ENCODE measurements around the gene OCRL. TPM values are rescaled to one million over a fixed set of nuclear protein-coding genes. Genes with fewer than 3 reads are reported as not detected.
A peak's percentile ranks its signal among the peaks of the same experiment; 100 is the strongest.

OCRL gene
- total RNA-seq, 4 donors from 2014 or later: 32.4 to 72.1 (median 57.8) TPM

GRCh38 chrX:129516402-129516801 is 23.7 kb upstream of the OCRL start:
- H3K4me1 ChIP-seq: peaks cover 0 to 38% (median 0%) of the 10 kb centered on the region in 3 donors
- no peaks in the 10 kb centered on the region for H3K27me3 ChIP-seq
- TF ChIP-seq POLR2A (IDR thresholded peaks at IDR 0.05): no peak
- TF ChIP-seq POLR2AphosphoS5 (IDR thresholded peaks at IDR 0.05): no peak
- no peak for TF ChIP-seq EP300 (IDR thresholded peaks at IDR 0.05)
- TF ChIP-seq CTCF (IDR thresholded peaks at IDR 0.05): no peak
- H3K9me3 ChIP-seq: no peaks in the 10 kb centered on the region
- ATAC-seq: no peak
- WGBS, 2 donors (ENCODE audit: low coverage in 1 of 2): 31 to 43% methylated on average over 3 of the region's 3 CpGs
- no peak overlapping the region for H3K4me3 ChIP-seq
- H3K36me3 ChIP-seq: peaks cover 0 to 26% of the 10 kb centered on the region in 2 donors
- no peak overlapping the region for H3K27ac ChIP-seq

- Histone ChIP-seq H3K27ac (peak overlapping the region in 1 of 4 donors; percentile 31), H3K4me1 (peaks cover 0 to 45% (median 0%) of the 10 kb centered on the region in 3 donors), H3K27me3 (no peaks in the 10 kb centered on the region), H3K9me3 (no peaks in the 10 kb centered on the region), H3K4me3 (no peak overlapping the region), H3K36me3 (peaks cover 0 to 11% of the 10 kb centered on the region in 2 donors)
- 25 to 56% methylated on average over 2 to 3 of the region's 3 CpGs for WGBS, 2 donors (ENCODE audit: low coverage in 1 of 2)
- no peak for ATAC-seq
- TF ChIP-seq CTCF (IDR thresholded peaks at IDR 0.05) (no peak), POLR2AphosphoS5 (IDR thresholded peaks at IDR 0.05) (no peak)
Measured at GRCh38 chrX:129520151-129520550, 19.9 kb upstream of the OCRL start.

GRCh38 chrX:129522184-129523078 is 17.6 kb upstream of the OCRL start:
- WGBS, 2 donors (ENCODE audit: low coverage in 1 of 2): 8 to 30% methylated on average over 6 of the region's 56 CpGs
- no peak for TF ChIP-seq CTCF (IDR thresholded peaks at IDR 0.05)
- no peak for TF ChIP-seq POLR2A (IDR thresholded peaks at IDR 0.05)
- no peak for TF ChIP-seq POLR2AphosphoS5 (IDR thresholded peaks at IDR 0.05)
- no peak for TF ChIP-seq EP300 (IDR thresholded peaks at IDR 0.05)
- ATAC-seq: peak; percentile 68
- Histone ChIP-seq H3K27me3 (no peaks in the 10 kb centered on the region), H3K4me3 (peak overlapping the region; percentile 80 to 99), H3K9me3 (no peaks in the 10 kb centered on the region), H3K36me3 (no peaks in the 10 kb centered on the region), H3K27ac (peak overlapping the region; percentile 88 to 98 (median 94)), H3K4me1 (peaks cover 0 to 33% (median 0%) of the 10 kb centered on the region in 3 donors)

GRCh38 chrX:129523079-129523911 is 16.8 kb upstream of the OCRL start, which contains the start of gene SMARCA1:
SMARCA1 (minus strand) TSS chrX:129523490; CDS start chrX:129523370, 120 bp downstream.
- H3K27me3 ChIP-seq: no peaks in the 10 kb centered on the region
- ATAC-seq: peak; percentile 82
- no peaks in the 10 kb centered on the region for H3K9me3 ChIP-seq
- peaks cover 0 to 24% (median 0%) of the 10 kb centered on the region in 3 donors for H3K4me1 ChIP-seq
- peak within 1 kb of the TSS; percentile 88 to 98 (median 94) for H3K27ac ChIP-seq
- 58% methylated on average over 3 of the region's 54 CpGs; no CpG with 5 or more reads in 1 of the 2 donors for WGBS, 2 donors (ENCODE audit: low coverage in 1 of 2)
- peak; percentile 35 for TF ChIP-seq POLR2AphosphoS5 (IDR thresholded peaks at IDR 0.05)
- TF ChIP-seq POLR2A (IDR thresholded peaks at IDR 0.05): peak in 1 of 2 donors; percentile 46
- no peak for TF ChIP-seq EP300 (IDR thresholded peaks at IDR 0.05)
- H3K36me3 ChIP-seq: no peaks in the 10 kb centered on the region
- H3K4me3 ChIP-seq: peak within 1 kb of the TSS; percentile 80 to 99

- Histone ChIP-seq H3K4me3 (no peak overlapping the region), H3K36me3 (no peaks in the 10 kb centered on the region), H3K4me1 (peaks cover 0 to 18% (median 0%) of the 10 kb centered on the region in 3 donors), H3K27ac (peak overlapping the region in 1 of 4 donors; percentile 92), H3K27me3 (no peaks in the 10 kb centered on the region), H3K9me3 (no peaks in the 10 kb centered on the region)
- TF ChIP-seq EP300 (IDR thresholded peaks at IDR 0.05): no peak
- no peak for TF ChIP-seq POLR2A (IDR thresholded peaks at IDR 0.05)
- TF ChIP-seq CTCF (IDR thresholded peaks at IDR 0.05): no peak
- no peak for TF ChIP-seq POLR2AphosphoS5 (IDR thresholded peaks at IDR 0.05)
- ATAC-seq: no peak
- WGBS, 2 donors (ENCODE audit: low coverage in 1 of 2): 56 to 67% methylated on average over 1 to 3 of the region's 3 CpGs
Measured at GRCh38 chrX:129524250-129524850, 15.7 kb upstream of the OCRL start.

Measured in gastroesophageal sphincter (tissue), 4 donors.